MCF 10A (cell line): ENCODE data around the gene UBE2D2. TPM values are rescaled to one million over a fixed set of nuclear protein-coding genes. Genes with fewer than 3 reads are reported as not detected.

Source experiments
- BruUV-seq: library from RNA; stranded (reverse); fragments of 400-500 nt; replicated peaks from 2 replicates; lab custom pipeline; 2021; lab: Mats Ljungman, UMichigan
- CTCF ChIA-PET: fragments of 300-600 bp; sonication (Branson Sonifier 250); formaldehyde crosslinking; extraction: SDS; loops from one replicate; lab custom pipeline; 2021; ENCODE audit warnings: antibody characterized with exemption, inconsistent platforms; lab: Yijun Ruan, JAX
- POLR2A ChIA-PET: fragments of 300-600, 350-650 bp; sonication (Branson Sonifier 250); formaldehyde crosslinking; extraction: SDS; loops from one replicate; lab custom pipeline; 2020; ENCODE audit warnings: antibody characterized with exemption, inconsistent platforms; lab: Yijun Ruan, JAX
- DNase-seq: peaks from one replicate; pipeline ENCODE4 v3.0.0-alpha.2; 2018; ENCODE audit not compliant: unreplicated experiment
- H3K27ac Mint-ChIP-seq: one replicate; pipeline ENCODE4 v1.8.0; 2022; ENCODE audit warnings: mild to moderate bottlenecking, low read depth, mixed read lengths; ENCODE audit not compliant: unreplicated experiment
- H3K27me3 Mint-ChIP-seq: one replicate; pipeline ENCODE4 v1.8.0; 2022; ENCODE audit warnings: mixed read lengths; ENCODE audit not compliant: insufficient read depth, unreplicated experiment
- H3K36me3 Mint-ChIP-seq: one replicate; pipeline ENCODE4 v1.8.0; 2022; ENCODE audit warnings: mild to moderate bottlenecking, moderate library complexity, mixed read lengths; ENCODE audit not compliant: insufficient read depth, unreplicated experiment
- H3K4me1 Mint-ChIP-seq: one replicate; pipeline ENCODE4 v1.8.0; 2022; ENCODE audit warnings: mixed read lengths; ENCODE audit not compliant: insufficient read depth, unreplicated experiment
- H3K4me3 Mint-ChIP-seq: one replicate; pipeline ENCODE4 v1.8.0; 2022; ENCODE audit warnings: mild to moderate bottlenecking, moderate library complexity, mixed read lengths; ENCODE audit not compliant: unreplicated experiment
- H3K9me3 Mint-ChIP-seq: one replicate; pipeline ENCODE4 v1.8.0; 2022; ENCODE audit warnings: mixed read lengths; ENCODE audit not compliant: unreplicated experiment
- CTCF ChIP-seq: fragments of 200-600 bp; IDR thresholded peaks from one replicate; pipeline ENCODE4 v1.8.0; 2022; ENCODE audit warnings: antibody characterized with exemption, mild to moderate bottlenecking; ENCODE audit not compliant: unreplicated experiment
- intact Hi-C: fragments of 100-400 bp; cut with micrococcal nuclease; formaldehyde crosslinking; loops from 2 replicates; pipeline ENCODE4 v1.14.1; 2022
- total RNA-seq: library from RNA; stranded (reverse); gene quantifications from 2 replicates; pipeline ENCODE4 v1.2.3, GENCODE V29; 2022

Gene UBE2D2
- total RNA-seq, 1 experiment from 2014 or later = 306 TPM

- peaks cover 32% of the 10 kb centered on the region for H3K4me1 Mint-ChIP-seq
- POLR2A ChIA-PET = interaction anchor here (0.6 to 1.2 kb wide), 2 partner anchors 18 to 1120 kb away, joined by 4 to 5 read pairs; no protein-coding TSS in a partner anchor
- no peak for DNase-seq
- H3K4me3 Mint-ChIP-seq = no peak overlapping the region
- peaks cover 7% of the 10 kb centered on the region for H3K36me3 Mint-ChIP-seq
- no peaks in the 10 kb centered on the region for H3K9me3 Mint-ChIP-seq
- no peak overlapping the region for H3K27ac Mint-ChIP-seq
- no peaks in the 10 kb centered on the region for H3K27me3 Mint-ChIP-seq
- no TSS peak for BruUV-seq
- intact Hi-C loops = no loop called here
- CTCF ChIA-PET = interaction anchor here (0.7 to 1.5 kb wide), 4 partner anchors 9 to 326 kb away, joined by 3 to 9 read pairs (median 4); no protein-coding TSS in a partner anchor
- TF ChIP-seq CTCF = no peak
These were observed 81.1 kb downstream of the UBE2D2 start for GRCh38 chr5:139642213-139642612.

GRCh38 chr5:139642891-139643871 lies 82.0 kb downstream of the UBE2D2 start:
- H3K27ac Mint-ChIP-seq = no peak overlapping the region
- ChIA-PET POLR2A (interaction anchor here (1.2 to 1.7 kb wide), 3 partner anchors 17 to 83 kb away, joined by 4 to 5 read pairs (median 4); no protein-coding TSS in a partner anchor), CTCF (interaction anchor here (0.6 to 5.5 kb wide), 8 partner anchors 9 to 1180 kb away, joined by 3 to 62 read pairs (median 4); no protein-coding TSS in a partner anchor)
- H3K9me3 Mint-ChIP-seq = no peaks in the 10 kb centered on the region
- no peak for TF ChIP-seq CTCF
- DNase-seq = no peak
- intact Hi-C loops = no loop called here
- H3K36me3 Mint-ChIP-seq = peaks cover 7% of the 10 kb centered on the region
- H3K4me3 Mint-ChIP-seq = no peak overlapping the region
- no TSS peak for BruUV-seq
- H3K4me1 Mint-ChIP-seq = peaks cover 27% of the 10 kb centered on the region
- no peaks in the 10 kb centered on the region for H3K27me3 Mint-ChIP-seq

- DNase-seq = no peak
- Mint-ChIP-seq H3K4me3 (no peak overlapping the region), H3K9me3 (no peaks in the 10 kb centered on the region), H3K27me3 (no peaks in the 10 kb centered on the region), H3K36me3 (peaks cover 7% of the 10 kb centered on the region), H3K27ac (no peak overlapping the region), H3K4me1 (peaks cover 18% of the 10 kb centered on the region)
- TF ChIP-seq CTCF = no peak
- CTCF ChIA-PET = interaction anchor here (0.6 to 5.5 kb wide), 6 partner anchors 10 to 1181 kb away, joined by 3 to 62 read pairs (median 5); no protein-coding TSS in a partner anchor
- intact Hi-C loops = no loop called here
- POLR2A ChIA-PET = interaction anchor here (0.6 to 1.7 kb wide), 3 partner anchors 16 to 85 kb away, joined by 3 to 5 read pairs (median 4); no protein-coding TSS in a partner anchor
- no TSS peak for BruUV-seq
These were observed 82.9 kb downstream of the UBE2D2 start for GRCh38 chr5:139644001-139644456.
